GM23338 (cell line): ENCODE measurements around the gene KCTD21. TPM values are rescaled to one million over a fixed set of nuclear protein-coding genes. Genes with fewer than 3 reads are reported as not detected.

ENCODE experiments used
- CREB1 ChIP-seq: fragments of 250-450 bp; sonication (Bioruptor Pico); IDR thresholded peaks from 2 replicates; pipeline ENCODE4 v1.5.0; 2020; ENCODE audit warnings: low read depth, mild to moderate bottlenecking, moderate library complexity
- CTCF ChIP-seq, 2 experiments: fragments of 200-600 bp in 1 of 2; sonication (generic) in 1 of 2; conservative IDR thresholded peaks; 2 replicates each; pipeline versions ENCODE4 v1.5.1 to v1.6.1; 2016 to 2017; ENCODE audit warnings: antibody characterized with exemption in 2 of 2, low read depth in 2 of 2, mild to moderate bottlenecking in 2 of 2, moderate library complexity in 1 of 2
- EZH2 ChIP-seq: fragments of 200-600 bp; sonication (generic); IDR thresholded peaks from one replicate; pipeline ENCODE4 v1.8.0; 2017; ENCODE audit warnings: antibody characterized with exemption, mild to moderate bottlenecking, low read depth; ENCODE audit not compliant: unreplicated experiment
- EZH2phosphoT487 ChIP-seq: fragments of 200-600 bp; sonication (generic); IDR thresholded peaks from one replicate; pipeline ENCODE4 v1.8.1; 2018; ENCODE audit warnings: antibody characterized with exemption; ENCODE audit not compliant: unreplicated experiment
- JUNB ChIP-seq: IDR thresholded peaks from one replicate; pipeline ENCODE4 v1.6.1; 2016; ENCODE audit warnings: antibody characterized with exemption; ENCODE audit not compliant: unreplicated experiment
- NANOG ChIP-seq: IDR thresholded peaks from 2 replicates; pipeline ENCODE4 v1.6.1; 2016; ENCODE audit warnings: antibody characterized with exemption, borderline replicate concordance
- POLR2AphosphoS5 ChIP-seq: IDR thresholded peaks from 2 replicates; pipeline ENCODE4 v1.6.1; 2016; ENCODE audit warnings: antibody characterized with exemption, low read depth
- ZNF114 ChIP-seq: fragments of 250-450 bp; sonication (Bioruptor Pico); IDR thresholded peaks from 2 replicates; pipeline ENCODE4 v1.5.0; 2020; ENCODE audit warnings: mild to moderate bottlenecking, moderate library complexity
- ZNF331 ChIP-seq: fragments of 250-450 bp; sonication (Bioruptor Pico); IDR thresholded peaks from 2 replicates; pipeline ENCODE4 v1.5.0; 2020; ENCODE audit warnings: low read depth, mild to moderate bottlenecking, moderate library complexity
- ZNF462 ChIP-seq: fragments of 250-450 bp; sonication (Bioruptor Pico); IDR thresholded peaks from 2 replicates; pipeline ENCODE4 v1.5.0; 2020; ENCODE audit warnings: mild to moderate bottlenecking, moderate library complexity
- polyA plus RNA-seq: library from polyadenylated mRNA; unstranded; fragments of >200 nt; fragmentation: Nextera tagmentation; extraction: Ambion mirVana; gene quantifications from 2 replicates; pipeline ENCODE4 v1.2.1, GENCODE V29; 2016
- total RNA-seq: library from RNA; depleted of rRNA; stranded (reverse); fragments of >200 nt; shearing (Covaris generic); gene quantifications from 2 replicates; pipeline ENCODE4 v1.2.3, GENCODE V29; 2014

Gene KCTD21
- total and polyA plus RNA-seq, 2 experiments from 2014 or later: 1.0 to 3.7 TPM

DNA sequence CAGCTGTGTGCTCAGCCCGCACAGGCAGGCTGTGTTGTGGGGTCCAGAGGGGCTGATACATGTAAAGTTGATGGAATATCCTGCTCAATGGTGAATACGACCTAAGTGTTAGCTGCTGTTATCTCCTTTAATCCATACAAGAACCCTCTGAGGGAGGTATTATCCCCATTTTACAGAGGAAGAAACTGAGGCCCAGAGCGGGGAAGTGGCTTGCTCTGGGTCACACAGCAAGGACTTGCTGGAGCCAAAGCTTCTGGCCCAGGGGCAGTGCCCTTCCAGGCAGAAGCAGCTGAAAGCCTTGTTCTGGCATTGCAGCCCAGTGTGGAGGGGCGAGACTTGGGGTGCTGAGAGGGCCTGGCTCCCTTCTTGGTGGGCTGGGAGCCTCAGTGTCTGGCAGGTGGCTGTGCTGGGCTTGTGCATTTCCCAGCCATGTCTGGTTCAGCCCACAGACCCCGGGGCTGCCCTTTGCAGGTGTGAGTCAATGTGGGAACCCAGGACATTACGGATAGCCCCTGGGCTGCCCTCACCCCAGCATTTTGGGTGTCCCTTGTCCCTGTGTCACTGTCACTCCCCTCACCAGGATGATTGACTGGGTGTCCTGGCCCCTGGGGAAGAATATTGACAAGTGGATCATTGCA is 10.7 kb upstream of the KCTD21 start (continued):
- TF ChIP-seq ZNF462 (CRISPR knock-in tag) (no peak), EZH2 (no peak), JUNB (no peak), EZH2phosphoT487 (no peak), NANOG (no peak), CTCF (conservative IDR thresholded peaks at IDR 0.05; ENCODE audit: low read depth in 2 of 2) (no peak), POLR2AphosphoS5 (no peak), CREB1 (CRISPR knock-in tag) (no peak), ZNF114 (no peak), ZNF331 (CRISPR knock-in tag) (no peak)
